GM19043 (cell line): ENCODE results near the gene RGS14.
"Not testable (repeated sequence)": the region's sequence is repeated elsewhere in the genome, so short reads cannot be mapped to it uniquely, and the experiment has no call there.

Experiments used
- ATAC-seq: cut with Tn5 transposase; IDR thresholded peaks from one replicate; pipeline ENCODE4 v1.9.1; 2021; ENCODE audit warnings: low read depth; ENCODE audit not compliant: unreplicated experiment

Gene RGS14

GRCh38 chr5:177344891-177345290 lies 12.8 kb upstream of the RGS14 start:
- ATAC-seq: no peak

DNA sequence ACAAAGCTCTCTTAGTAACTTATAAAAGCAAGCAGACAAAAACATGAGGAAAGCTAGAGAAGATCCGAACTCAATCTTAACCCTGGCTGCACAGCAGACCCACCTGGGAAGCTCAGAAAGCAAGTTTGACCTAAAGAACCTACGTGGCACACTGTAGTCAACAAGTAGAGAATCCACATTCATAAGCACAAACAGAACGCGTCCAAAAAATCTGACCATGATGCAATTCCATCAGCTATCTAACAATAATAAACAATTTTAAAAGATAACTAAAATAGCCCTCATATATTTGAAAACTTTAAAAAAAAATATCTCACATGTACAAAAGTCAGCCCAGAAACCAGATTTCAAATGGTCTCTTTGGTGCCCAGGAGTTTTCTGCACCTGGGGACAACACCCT lies 10.9 kb upstream of the RGS14 start:
- ATAC-seq: no peak

DNA sequence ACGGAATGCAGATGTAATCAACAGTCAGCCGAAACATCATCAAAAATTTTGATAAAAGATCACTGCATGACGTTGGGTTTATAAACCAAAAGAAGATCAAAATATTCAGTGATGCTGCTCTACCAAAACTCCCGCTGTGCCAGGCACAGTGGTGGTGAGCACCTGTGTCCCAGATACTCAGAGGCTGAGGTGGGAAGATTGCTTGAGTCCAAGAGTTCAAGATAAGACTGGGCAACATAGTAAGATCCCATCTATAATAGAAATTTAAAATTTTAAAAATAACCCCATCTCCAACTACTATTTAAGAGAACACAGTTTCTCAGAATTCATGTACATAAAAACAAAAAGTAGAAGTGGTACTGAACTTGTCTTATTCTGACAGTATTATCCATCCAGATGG lies 10.0 kb upstream of the RGS14 start:
- no peak for ATAC-seq

DNA sequence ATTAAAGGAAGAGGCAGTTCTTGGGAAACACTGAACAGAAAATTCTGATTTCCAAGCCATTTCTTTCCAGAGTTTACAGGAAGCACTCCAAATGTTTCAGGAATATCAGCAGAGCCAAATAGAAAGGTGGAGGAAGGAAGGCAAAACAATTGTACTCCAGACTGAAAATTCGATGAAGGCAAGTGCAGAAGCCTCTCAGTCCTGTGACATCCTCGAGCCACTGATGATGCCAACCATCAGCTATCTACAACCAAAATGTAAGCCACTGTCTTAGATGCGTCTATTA lies 8.4 kb upstream of the RGS14 start:
- ATAC-seq: no peak

GRCh38 chr5:177349762-177350161 lies 8.0 kb upstream of the RGS14 start:
- no peak for ATAC-seq

DNA sequence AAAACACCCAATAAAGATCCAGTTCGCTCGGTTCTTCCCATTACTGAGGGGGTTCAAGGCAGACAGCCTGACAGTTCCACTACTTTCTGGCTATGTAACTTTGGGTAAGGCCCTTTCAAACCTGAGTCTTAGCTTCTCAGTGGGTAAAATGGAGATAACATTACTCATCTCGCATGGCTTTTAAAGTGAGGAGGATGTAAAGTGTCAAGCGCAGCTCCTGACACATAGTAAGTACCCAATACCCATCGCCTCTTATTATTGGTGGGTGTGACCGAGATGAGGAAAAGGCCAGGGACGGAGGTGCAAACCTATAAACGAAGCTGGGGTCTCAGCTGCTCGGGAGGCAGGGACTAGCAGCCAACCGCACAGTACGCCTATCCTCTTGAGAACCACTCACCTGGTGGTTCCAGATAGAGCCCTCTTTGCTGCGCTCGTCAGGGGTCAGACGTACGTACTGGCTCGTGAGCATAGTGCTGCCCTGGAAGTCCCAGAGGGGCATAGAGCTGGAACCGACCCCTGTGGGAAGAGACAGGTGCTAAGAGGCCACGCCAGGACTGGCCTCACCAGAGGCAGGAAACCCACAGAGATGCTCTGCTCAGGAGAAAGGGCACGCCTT lies 6.8 kb upstream of the RGS14 start:
- no peak for ATAC-seq

- peak; percentile 96 for ATAC-seq
Observed at GRCh38 chr5:177351392-177352329, 6.1 kb upstream of the RGS14 start, which contains the start of gene LMAN2. TSS of gene LMAN2 (minus strand) at chr5:177351668. CDS start at chr5:177351647, 21 bp downstream.

DNA sequence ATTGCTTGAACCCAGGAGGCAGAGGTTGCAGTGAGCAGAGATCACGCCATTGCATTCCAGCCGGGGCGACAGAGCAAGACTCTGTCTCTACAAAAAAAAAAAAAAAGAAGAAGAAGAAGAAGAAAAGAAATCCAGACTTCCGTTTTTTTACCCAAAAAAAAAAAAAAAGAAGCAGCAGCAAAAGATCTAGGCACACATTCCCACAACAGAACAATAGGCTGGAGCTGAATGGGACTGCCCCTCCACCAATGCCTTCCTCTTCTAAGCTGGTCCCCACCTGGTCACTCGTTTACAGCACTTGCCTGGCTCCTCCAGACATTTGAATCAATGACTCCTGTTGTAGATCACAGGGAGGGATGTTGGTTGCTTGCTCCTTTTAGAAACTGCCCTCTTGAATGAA lies 4.6 kb upstream of the RGS14 start:
- ATAC-seq: no peak

DNA sequence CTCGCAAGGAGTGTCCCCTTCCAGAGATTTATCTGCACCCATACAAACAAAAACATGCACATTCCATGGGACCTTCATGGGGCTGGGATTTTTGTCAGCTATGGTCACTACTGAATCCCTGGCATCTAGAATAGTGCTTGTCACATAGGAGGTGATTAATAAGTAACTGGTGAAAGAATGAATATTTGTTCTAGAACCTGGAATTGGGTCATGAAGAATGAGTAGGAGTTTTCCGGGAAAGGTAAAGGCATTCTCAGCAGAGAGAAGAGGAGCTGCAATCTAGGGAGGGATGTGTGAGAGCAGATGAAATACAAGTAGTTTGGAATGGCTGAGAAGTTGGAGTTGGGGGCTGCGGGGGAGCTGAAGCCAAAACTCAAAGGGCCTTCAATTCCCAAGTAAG lies 3.5 kb upstream of the RGS14 start:
- ATAC-seq: no peak

- no peak for ATAC-seq
Observed at GRCh38 chr5:177354711-177355110, 3.0 kb upstream of the RGS14 start.

DNA sequence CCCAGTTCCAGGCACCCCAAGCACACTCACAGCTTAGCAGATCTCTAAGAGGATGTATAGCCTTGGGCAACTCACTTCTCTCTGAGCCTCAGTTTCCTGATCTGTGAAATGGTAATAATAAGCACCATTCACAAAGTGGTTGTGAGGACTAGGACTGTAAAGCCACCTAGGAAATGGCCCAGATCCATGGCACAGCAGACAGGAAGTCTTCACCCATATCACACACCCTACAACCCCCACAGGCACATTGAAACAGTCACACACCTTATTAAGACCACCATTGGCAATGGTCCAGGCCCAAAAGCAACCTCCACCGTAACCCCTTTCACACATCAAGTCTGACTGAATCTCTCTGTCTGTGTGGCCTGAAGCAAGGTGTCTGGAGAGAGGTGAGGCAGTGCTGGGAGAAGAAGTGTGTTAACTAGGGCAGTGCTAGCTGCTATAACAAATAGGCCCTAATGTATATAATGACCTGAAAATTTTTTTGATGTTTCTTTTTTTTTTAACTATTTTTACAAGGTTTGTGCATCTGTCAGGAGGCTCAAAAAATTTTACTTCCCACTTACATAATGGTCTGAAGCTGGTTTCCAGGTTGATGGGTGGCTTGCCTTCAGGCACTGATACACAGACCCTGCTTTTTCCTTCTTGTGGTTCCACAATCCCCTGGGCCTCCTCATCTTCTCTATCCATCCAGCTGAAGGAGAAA lies 2.4 kb upstream of the RGS14 start:
- no peak for ATAC-seq

- no peak for ATAC-seq
Observed at GRCh38 chr5:177355868-177356168, 1.9 kb upstream of the RGS14 start.

DNA sequence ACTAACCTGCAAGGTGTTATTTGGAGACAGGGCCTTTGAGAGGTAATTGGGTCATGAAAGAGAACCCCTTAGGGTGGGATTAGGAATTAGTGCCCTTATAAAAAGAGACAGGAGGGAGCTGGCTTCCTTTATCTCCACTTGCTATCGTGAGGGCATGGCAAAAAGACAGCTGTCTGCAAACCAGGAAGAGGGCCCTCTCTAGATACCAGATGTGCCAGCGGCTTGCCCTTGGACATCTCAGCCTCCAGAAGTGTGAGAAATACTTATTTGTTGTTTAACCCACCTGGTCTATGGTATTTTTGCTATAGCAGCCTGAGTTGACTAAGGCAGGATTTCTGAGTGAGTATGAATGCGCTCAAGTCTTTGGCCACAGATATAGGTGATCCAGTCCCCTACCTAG lies 978 bp upstream of the RGS14 start:
- ATAC-seq: no peak

DNA sequence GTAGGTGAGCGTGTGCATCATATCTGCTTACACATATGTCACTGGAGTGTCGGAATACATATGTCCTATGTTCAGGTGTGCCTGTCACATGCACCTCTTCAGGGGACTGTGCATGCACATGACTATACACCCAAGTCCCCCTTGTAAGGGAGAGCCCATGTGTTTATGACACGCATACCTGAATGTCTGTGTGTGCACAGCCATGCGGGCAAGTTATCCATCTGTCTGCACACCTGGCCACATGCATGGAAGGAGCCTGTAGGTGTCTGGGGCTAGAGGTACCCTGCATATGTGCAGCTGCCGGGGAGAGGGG lies 622 bp upstream of the RGS14 start:
- peak; percentile 4 for ATAC-seq

GRCh38 chr5:177358370-177358819 lies 671 bp downstream of the RGS14 start:
- ATAC-seq: no peak

- no peak for ATAC-seq
Observed at GRCh38 chr5:177359451-177359851, 1.7 kb downstream of the RGS14 start.

DNA sequence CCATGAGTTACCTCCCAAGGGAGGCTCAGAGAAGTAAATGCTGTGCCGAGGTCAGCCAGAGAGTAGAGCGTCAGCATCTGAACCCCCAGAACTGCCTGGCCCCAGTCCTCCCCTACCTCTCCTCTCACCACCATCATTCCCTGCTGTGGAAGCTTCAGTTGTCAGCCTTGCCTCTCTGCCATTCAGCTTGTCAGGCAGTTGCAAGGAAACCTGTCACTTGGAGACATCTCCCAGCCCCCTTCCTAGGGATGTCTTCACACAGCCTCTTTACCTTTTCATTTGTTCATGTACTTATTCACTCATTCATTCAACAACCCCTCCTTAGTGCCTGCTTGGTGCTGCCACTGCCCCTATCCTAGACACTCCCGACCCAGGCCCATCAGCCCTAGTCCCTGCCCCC lies 2.1 kb downstream of the RGS14 start:
- no peak for ATAC-seq

- not testable (repeated sequence) for ATAC-seq
Observed at GRCh38 chr5:177360740-177361139, 3.0 kb downstream of the RGS14 start.

DNA sequence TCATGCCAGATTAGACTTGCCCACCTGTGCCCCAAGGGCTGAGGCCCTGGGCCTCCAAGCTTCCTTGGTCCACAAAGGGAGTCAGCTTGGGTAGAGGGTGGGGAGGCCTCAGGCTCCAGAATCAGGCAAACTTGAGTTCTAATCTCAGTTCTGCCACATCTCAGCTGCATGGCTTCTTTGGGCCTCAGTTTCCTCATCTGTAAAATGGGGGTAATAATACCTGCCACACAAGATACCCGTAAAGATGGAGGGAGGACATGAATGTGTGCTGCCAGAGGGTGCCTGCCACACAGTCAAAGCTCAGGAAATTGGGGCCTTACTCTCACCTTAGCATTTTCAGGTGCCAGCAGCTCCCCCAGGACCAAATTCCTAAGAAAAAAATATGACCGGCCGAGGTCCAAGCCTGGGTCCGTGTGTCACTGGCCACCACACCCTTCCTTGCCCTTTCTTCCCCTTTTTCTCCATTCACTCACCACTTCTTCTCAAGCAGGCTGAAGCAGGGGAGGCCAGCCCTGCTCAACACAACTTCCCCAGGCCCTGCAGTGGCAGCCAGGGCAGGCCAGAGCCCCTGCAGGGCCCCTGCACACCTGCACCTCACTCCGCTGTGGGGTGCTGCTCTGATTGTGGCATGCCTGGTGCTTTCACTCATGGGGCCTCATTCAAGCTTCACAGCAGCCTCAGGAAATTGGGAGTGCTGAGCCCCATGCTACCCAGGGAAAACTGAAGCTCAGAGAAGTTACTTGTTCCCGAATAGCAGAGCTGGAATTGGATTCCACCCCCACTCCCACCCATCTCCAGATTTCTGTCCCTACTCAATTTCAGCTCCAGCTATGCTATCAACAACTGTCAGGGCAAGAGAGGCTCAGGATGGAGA lies 3.9 kb downstream of the RGS14 start:
- no peak for ATAC-seq

- no peak for ATAC-seq
Observed at GRCh38 chr5:177362292-177362609, 4.5 kb downstream of the RGS14 start.
